Caki2 (cell line): ENCODE data around the gene PDS5B. TPM values are rescaled to one million over a fixed set of nuclear protein-coding genes. Genes with fewer than 3 reads are reported as not detected.

ENCODE experiments used
- DNase-seq: peaks from one replicate; pipeline ENCODE4 v3.0.0-alpha.2; 2015; ENCODE audit warnings: low read depth
- in situ Hi-C: cut with HindIII; loops from 2 replicates; pipeline ENCODE4 v1.10.0; 2016; ENCODE audit warnings: low sequenced_read_pairs, low pct_unique_long_range_greater_than_20kb, mixed read lengths
- total RNA-seq: library from RNA; depleted of rRNA; stranded (reverse); fragments of >200 nt; shearing (Covaris generic); gene quantifications from 2 replicates; pipeline ENCODE4 v1.2.3, GENCODE V29; 2014; ENCODE audit warnings: low replicate concordance

PDS5B gene
- total RNA-seq, 1 experiment from 2014 or later = 5.6 TPM

DNA sequence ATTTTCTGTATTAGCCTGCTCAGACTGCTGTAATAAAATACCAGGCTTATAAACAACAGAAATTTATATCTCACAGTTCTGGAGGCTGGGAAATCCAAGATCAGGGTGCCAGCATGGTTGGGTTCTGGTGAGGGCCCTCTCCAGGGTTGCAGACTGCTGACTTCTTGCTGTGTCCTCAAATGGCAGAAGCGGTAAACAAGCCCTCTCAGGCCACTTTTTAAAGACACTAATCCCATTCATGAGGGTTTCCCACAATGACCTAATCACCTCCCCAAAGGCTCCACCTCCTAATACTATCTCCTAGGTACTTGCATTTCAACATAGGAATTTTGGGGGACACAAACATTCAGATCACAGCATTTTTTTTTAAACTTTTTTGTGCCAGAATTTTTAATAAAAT, 159.3 kb downstream of the PDS5B start:
- DNase-seq = no peak
- in situ Hi-C loops = no loop called here

DNA sequence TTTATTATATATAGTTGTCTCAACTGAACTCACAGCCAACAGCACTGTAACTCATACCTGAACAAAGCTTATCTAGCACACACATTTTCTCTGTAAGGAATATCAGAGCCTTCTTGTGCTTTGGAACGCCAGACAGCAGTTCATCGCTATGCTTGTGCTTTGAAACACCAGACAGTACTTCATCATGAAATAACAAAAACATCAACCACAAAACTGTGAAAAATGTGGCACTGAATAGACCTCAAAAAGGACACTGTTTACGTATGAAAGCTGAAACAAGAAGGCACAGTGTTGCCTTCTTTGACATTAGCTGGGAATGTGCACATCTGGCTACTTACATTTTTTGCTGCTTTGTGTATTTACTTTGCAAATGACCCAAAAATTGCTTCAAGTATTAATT, 160.2 kb downstream of the PDS5B start:
- in situ Hi-C loops = no loop called here
- no peak for DNase-seq

DNA sequence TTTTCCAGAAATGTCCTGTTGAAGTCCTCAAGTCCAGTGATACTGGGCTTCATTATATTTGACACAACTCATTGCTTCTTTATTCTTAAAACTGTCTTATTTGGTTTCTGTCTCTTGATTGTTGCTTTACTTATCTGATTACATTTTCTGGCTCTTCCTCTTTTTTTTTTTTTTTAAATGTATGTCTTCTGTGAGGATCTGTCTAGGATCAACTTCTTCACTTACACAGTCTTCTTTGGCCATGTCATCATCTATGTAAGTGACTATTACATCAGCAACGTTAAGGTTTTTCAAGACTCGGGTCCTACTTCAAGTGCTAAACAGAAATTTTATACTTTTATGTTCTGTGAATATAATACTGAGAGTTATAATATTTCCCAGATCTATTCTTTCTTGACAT, 162.1 kb downstream of the PDS5B start:
- no peak for DNase-seq
- in situ Hi-C loops = no loop called here

DNA sequence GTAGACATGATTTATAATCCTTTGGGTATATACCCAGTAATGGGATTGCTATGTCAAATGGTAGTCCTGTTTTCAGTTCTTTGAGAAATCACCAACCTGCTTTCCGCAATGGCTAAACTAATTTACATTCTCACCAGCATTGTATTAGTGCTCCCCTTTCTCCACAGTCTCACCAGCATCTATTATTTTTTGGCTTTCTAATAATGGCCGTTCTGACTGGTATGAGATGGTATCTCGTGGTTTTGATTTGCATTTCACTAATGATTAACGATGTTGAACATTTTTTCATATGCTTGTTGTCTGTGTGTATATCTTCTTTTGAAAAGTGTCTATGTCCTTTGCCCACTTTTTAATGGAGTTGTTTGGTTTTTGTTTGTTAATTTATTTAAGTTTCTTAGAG, 165.1 kb downstream of the PDS5B start:
- in situ Hi-C loops = no loop called here
- DNase-seq = no peak

DNA sequence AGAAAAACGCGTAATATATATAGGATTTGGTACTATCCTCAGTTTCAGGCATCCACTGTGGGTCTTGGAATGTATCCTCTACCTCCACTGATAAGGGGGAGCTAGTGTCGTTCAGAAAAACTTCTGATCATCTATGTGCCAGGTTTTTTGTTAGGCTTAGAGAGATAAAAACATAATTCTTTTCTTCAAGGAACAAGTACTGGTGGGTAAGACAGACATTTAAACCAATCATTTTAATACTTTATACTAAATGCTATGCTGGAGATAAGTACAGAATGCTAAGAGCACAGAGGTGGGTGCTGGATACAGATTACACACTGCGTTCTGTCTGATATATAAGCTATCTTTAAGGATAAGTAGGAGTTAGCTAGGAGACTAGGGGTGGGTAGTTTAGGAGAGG, 166.1 kb downstream of the PDS5B start:
- in situ Hi-C loops = no loop called here
- DNase-seq = no peak

DNA sequence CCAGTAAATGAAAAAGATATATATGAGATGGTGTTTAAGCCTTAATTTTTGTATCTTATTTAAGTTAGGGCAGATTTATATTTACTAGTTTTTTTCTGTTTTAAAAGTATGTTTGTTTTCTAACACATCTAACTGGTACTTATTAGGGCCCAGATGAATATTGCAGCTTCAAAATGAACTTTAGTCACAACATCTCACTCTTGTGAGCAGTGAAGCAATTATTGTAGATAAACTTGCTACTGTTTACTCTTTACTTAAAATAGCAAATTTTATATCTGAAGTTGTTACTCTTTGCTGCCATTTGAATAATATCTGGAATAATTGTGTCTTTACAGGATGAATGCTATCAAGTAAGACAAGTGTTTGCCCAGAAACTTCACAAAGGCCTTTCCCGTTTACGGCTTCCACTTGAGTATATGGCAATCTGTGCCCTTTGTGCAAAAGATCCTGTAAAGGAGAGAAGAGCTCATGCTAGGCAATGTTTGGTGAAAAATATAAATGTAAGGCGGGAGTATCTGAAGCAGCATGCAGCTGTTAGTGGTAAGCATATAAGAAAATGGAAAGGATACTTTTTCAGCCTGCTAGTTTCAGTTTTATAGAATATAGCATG, 166.8 kb downstream of the PDS5B start:
- in situ Hi-C loops = no loop called here
- no peak for DNase-seq

DNA sequence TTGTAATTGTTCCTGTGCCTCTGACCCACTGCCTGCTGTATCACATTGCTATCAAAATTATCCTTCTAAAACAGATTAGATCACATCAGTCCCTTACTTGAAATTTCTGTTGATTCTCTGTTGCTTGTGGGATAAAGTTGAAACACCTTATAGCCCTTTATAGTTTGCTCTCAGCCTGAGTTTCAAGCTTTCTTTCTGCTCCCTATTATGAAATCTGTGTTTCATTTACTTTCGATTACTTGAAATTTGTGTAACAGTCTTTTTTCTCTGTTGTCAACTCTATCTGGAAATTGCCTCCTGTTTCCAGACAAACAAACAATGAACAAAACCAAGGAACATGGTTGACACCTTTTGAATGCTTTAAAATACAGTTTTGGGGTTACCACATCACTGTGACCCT, 167.9 kb downstream of the PDS5B start:
- no peak for DNase-seq
- in situ Hi-C loops = no loop called here

DNA sequence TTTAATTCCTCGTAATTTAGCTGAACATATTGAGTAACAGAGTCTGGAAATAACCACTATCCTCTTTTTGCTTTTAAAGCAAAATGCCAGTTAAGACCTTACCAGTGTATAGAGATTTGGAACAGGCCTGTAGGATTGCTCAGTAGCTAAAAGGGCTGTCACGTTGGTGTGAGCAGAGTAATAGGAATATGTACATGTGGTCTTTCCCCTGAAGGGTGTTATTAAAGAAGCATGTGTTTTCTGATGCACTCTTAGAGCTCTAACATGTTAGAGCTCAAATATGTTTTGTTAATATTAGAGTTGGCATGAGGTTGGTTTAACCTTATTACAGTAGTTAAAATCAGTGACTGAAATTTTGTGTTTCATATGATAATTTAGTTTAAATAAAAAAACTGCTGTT, 172.9 kb downstream of the PDS5B start:
- no peak for DNase-seq
- in situ Hi-C loops = no loop called here

DNA sequence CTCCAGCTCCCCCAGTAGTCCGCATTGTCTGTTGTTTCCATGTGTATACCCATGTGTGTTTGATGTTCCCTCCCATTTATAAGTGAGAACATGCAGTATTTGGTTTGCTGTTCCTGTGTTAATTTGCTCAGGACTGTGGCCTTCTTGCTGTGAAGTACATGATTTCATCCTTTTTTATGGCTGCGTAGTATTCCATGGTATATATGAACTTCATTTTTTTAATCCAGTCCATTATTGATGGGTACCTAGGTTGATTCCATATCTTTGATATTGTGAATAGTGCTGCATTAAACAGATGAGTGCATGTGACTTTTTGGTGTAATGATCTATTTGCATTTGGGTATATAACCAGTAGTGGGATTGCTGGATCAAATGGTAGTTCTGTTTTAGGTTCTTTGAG, 175.2 kb downstream of the PDS5B start:
- DNase-seq = no peak
- in situ Hi-C loops = no loop called here

DNA sequence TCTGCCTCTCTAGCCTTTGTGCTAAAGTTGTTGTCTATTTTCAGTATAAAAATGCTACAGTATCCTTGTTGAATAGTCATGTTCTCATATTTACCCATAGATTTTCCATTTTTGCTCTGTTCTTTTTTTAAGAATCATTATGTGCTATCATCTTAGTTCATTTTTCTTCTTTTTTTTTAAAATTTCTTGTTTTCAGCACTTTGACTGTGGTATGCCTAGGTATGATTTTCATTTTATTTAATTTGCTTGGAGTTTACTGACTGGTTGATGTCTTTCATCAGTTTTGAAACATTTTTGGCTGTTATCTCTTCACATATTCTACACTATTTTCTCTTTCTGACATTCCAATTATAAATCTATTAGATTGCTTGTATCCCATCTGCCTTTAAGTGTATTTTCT, 192.9 kb downstream of the PDS5B start:
- no peak for DNase-seq
- in situ Hi-C loops = no loop called here

DNA sequence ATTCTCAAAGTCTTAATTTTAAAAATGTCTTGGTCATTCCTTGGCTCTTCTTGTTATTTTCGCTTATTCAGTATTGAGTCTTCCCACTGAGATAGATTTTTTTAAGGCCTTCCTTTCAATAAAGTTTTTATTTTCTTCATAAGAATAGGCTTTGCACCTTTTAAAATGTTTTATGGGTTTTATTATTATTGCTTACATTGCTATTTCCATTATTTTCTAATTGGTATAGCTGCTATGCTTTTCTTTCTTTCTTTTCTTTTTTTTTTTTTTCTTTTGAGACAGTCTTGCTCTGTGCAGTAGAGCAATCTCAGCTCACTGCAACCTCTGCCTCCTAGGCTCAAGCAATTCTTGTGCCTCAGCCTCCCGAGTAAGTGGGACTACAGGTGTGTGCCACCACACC, 195.7 kb downstream of the PDS5B start:
- in situ Hi-C loops = no loop called here
- DNase-seq = no peak

DNA sequence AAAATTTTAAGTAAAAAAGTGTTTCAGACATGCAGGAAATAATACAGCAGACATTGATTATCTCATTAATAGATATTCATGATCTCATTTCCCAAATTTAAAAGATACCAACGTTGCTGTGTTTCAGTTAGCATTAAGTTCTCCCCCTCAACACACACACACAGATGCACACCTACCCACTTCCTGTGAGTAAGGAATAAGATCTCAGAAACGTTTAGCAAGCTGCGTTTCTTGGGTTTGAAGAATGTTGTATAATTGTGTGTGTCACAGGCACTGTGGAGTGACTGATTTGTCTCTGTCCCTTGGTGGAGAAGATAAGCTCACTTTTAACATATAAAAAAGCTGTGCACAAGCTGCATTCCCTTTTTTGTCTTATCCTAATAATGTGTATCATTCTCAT, 196.8 kb downstream of the PDS5B start:
- in situ Hi-C loops = no loop called here
- DNase-seq = no peak

DNA sequence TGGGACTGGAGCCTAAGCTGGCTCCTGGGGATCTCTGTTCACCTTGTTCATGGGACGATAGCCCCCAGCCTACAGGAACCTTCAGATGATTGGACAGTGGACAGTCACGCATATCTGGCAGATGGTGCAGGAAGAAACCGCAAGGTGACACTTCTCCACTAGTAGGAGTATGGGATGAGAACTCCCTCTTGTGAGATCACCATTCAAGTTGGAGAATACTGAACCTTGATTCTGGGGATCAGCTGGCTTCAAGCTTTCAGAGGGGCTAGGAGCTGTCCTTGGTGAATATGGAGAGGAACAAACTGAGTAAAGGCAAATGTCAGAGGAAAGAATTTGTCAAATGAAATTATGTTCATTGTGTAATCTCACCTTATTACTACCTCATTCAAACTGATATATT, 204.5 kb downstream of the PDS5B start:
- no peak for DNase-seq
- in situ Hi-C loops = no loop called here

DNA sequence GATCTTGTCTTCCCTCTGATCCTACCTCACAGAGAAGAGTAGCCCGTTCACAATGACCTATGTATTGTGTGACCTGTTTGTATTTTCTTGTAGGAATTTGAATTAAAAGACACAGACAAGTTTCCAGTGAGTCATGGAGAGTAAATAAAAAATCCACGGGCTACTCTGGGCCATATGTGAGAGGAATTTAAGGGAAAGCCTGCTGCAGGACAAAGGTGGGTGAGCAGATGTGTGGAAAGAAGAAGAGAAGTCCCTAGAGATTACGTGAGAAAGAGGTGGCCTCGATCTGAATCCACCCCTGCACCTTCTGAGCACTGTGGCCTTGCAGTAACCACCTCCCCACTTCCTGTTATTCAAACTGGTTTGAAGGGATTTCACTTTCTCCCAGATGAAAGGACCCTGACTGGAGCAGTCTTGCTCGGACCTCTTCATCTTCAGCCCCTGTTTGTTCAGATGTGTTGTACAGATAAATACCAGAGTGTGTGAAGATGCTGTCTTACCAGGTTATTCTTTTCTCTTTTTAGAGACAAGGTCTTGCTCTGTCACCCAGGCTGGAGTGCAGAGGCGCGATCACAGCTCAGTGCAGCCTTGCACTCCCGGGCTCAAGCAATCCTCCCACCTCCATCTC, 205.4 kb downstream of the PDS5B start:
- peak; percentile 1 for DNase-seq
- in situ Hi-C loops = no loop called here

DNA sequence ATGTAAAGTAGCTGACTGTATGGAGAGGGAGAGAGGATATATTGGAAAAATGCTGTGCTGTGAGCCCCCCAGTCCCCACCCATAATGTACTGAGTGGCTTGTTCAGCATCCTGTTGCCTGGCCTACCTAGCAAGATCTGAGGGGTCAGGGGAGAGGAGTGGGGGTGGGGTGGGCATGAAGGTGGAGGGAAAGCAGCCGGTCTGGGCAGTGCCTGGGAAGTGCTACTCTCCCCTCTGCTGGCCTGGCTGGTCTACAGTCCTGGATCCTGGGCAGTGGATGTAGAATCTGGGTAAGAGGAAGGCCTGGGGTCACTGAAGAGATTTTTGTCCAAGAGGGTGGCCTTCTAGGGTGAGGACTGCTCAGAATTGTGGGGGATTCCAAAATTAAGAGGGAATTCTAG, 210.5 kb downstream of the PDS5B start:
- no peak for DNase-seq
- in situ Hi-C loops = no loop called here

DNA sequence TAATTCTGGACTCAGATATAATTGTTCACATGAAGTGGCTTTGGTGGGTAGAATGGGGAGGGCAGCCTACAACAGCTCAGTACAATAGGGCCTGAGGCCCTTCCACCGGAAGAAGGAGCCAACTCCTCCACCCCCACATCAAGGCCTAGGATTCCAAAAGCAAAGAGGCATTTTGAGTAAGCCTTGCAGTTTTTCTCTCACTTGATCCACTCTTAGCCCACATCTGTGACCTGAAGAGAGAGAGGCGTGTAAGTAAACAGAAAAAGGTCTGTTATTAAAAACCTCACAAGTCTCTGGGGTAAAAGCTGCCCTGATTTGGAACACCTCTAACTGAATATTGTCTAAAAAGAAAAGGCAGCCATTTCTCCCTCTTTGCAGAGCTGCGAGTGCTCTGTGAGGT, 215.9 kb downstream of the PDS5B start:
- in situ Hi-C loops = no loop called here
- no peak for DNase-seq

DNA sequence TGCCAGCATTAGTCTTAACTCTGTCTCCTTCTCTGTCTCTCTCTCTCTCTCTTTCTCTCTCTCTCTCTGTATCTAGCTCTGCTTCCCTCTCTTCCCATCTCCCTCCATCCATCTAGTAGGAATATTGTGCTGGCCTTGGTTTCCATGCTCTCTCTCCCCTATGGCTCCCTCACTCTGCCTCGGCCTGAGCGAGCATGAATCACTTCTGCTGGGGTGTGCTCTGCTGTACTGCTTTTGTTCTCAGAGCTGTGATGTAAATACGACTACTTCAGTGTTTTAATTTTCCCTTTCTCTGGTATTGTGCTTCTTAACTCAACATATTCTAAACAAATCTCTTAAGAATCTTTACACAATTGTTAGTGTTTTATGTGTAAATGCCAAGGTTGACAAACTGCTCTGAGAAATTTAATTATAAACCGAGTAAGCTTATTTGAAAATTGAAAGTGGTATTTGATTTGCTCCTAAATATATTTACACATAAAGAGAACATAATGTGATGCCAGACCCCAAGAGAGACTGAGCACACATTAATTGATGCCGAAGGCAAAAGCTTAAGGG, 218.5 kb downstream of the PDS5B start:
- in situ Hi-C loops = no loop called here
- DNase-seq = no peak

DNA sequence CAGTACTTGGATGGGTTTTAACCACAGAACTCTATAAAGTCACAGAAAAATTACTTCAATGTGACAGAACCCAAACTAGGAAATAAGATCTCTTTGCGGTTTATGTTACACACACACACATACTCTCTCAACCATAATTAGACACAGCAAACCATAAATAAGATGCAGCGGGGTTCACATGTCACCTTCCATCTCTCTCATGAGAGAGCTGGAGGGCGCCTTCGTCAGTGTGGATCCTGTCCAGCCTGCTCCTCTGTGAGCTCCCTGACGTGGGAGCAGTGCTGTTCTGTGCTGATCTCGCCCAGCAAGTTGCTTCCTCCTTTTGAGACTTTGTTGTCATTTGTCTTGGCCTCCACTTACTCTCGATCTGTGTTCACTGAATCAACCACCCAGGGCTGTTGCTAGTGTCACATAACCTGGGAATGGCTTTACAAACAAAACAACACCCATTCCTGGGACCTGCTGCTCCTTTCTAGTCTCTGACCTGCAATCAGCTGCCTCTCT, 225.1 kb downstream of the PDS5B start:
- DNase-seq = no peak
- in situ Hi-C loops = no loop called here

DNA sequence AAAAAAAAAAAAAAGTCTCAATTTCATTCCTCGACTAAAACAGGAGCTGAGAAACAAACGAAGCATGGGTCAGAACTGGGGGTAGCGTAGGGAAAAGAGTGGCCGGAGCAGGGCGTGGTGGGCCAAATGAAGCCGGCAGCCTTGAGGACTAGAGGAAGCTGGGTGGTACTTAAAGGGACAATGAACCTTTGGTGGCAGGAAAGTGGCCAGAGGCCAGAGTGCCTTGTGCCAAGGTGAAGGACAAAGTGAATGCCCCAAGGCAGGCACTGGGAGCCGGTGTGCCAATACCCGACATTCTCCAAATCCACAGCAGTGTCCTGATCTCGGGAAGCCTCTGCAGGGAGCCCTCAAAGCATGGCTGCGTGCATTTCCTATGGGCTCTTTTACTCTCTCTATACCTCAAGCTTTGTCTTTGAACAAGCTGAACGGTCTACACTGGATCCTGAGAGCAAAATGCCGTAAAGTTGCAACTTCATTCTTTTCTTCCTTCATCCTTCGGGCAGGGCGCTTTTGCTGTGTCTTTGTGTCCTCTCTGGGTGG, 235.0 kb downstream of the PDS5B start:
- no peak for DNase-seq
- in situ Hi-C loops = no loop called here

DNA sequence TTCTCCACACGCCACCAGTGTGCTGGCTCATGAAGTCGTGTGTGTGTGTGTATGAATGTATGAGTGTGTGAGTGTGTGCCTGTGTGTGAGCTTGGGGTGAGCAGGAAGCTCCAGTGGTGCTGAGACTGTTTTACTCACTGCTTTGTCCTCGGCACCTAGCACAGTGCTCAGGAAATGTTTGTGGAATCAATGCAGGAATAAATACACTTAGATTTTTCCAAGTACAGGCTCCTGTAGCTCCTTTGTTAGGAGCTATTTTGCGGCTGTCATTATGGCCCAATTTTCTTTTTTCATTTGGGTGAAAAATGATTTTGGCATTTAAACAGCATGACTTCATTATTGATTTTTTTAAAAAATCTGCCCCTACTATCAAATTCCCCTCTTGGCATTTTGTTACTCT, 236.5 kb downstream of the PDS5B start:
- no peak for DNase-seq
- in situ Hi-C loops = no loop called here
